Uterus (tissue), 4 donors: Measurements from ENCODE around the gene CIDEB. TPM values are rescaled to one million over a fixed set of nuclear protein-coding genes. Genes with fewer than 3 reads are reported as not detected.
"Not testable (repeated sequence)": the region's sequence is repeated elsewhere in the genome, so short reads cannot be mapped to it uniquely, and the experiment has no call there.

Experiments
- DNase-seq, 2 donors: peaks; one replicate each; pipeline ENCODE4 v3.0.0-alpha.2; 2019 to 2020
- H3K27ac ChIP-seq, 2 donors: fragments of 200-600 bp; sonication (generic); 1 replicate in 1 of 2; 2 replicates in 1 of 2; pipeline ENCODE4 v1.5.1; 2016 to 2018
- H3K27me3 ChIP-seq, 2 donors: fragments of 200-600 bp; sonication (generic); one replicate each; pipeline ENCODE4 v1.5.1; 2018 to 2019; ENCODE audit warnings: control low read depth in 1 of 2
- H3K36me3 ChIP-seq, 2 donors: fragments of 200-600 bp; sonication (generic); one replicate each; pipeline ENCODE4 v1.5.1; 2019; ENCODE audit warnings: control low read depth in 1 of 2
- H3K4me1 ChIP-seq, 2 donors: fragments of 200-600 bp; sonication (generic); one replicate each; pipeline ENCODE4 v1.5.1; 2018 to 2019; ENCODE audit warnings: control low read depth in 1 of 2
- H3K4me3 ChIP-seq, 2 donors: fragments of 200-600 bp; sonication (generic); 1 replicate in 1 of 2; 2 replicates in 1 of 2; pipeline ENCODE4 v1.5.1; 2018 to 2019; ENCODE audit warnings: mild to moderate bottlenecking in 1 of 2
- H3K9me3 ChIP-seq, 2 donors: fragments of 200-600 bp; sonication (generic); one replicate each; pipeline ENCODE4 v1.5.1; 2019; ENCODE audit warnings: control low read depth in 1 of 2
- CTCF ChIP-seq, 4 experiments: fragments of 200-600 bp in 2 of 4; fragments of 450-650 bp in 2 of 4; sonication (generic) in 2 of 4; IDR thresholded peaks; one replicate each; pipeline ENCODE4 v1.5.1; 2016 to 2019; ENCODE audit warnings: antibody characterized with exemption in 4 of 4, mild to moderate bottlenecking in 2 of 4, moderate library complexity in 1 of 4
- POLR2A ChIP-seq, 2 donors: fragments of 450-650 bp; IDR thresholded peaks; one replicate each; pipeline ENCODE4 v1.6.1; 2016; ENCODE audit warnings: antibody characterized with exemption in 2 of 2, mild to moderate bottlenecking in 1 of 2, moderate library complexity in 1 of 2
- intact Hi-C: fragments of 100-400 bp; cut with DNase I; formaldehyde crosslinking; loops from one replicate; pipeline ENCODE4 v1.15.1; 2023; ENCODE audit warnings: low total_unique reads
- total RNA-seq, 4 donors: library from RNA; depleted of rRNA in 3 of 4; stranded (reverse); fragments of >200 nt in 3 of 4; gene quantifications; one replicate each; pipeline versions ENCODE4 v1.1.0 to v1.2.4, GENCODE V29; 2014 to 2023
- donor health status: DM: yes; HTN: yes; CAD: no.

CIDEB gene
- total RNA-seq, 4 donors from 2014 or later = 1.3 to 25.5 (median 14.1) TPM

GRCh38 chr14:24331731-24332267 lies 24.0 kb upstream of the CIDEB start:
- TF ChIP-seq CTCF (IDR thresholded peaks at IDR 0.05) (no peak), POLR2A (IDR thresholded peaks at IDR 0.05) (no peak)
- Histone ChIP-seq H3K36me3 (no peaks in the 10 kb centered on the region), H3K4me3 (no peak overlapping the region), H3K27me3 (peaks cover 0 to 27% of the 10 kb centered on the region in 2 donors), H3K27ac (no peak overlapping the region), H3K4me1 (peaks cover 0 to 14% of the 10 kb centered on the region in 2 donors), H3K9me3 (no peaks in the 10 kb centered on the region)
- intact Hi-C loops = loop anchor here (10.0 kb wide), 1 partner anchor 103 kb away; no protein-coding TSS in a partner anchor
- no peak for DNase-seq

- Histone ChIP-seq H3K27ac (no peak overlapping the region), H3K4me1 (peaks cover 0 to 14% of the 10 kb centered on the region in 2 donors), H3K36me3 (no peaks in the 10 kb centered on the region), H3K4me3 (no peak overlapping the region), H3K27me3 (peaks cover 0 to 24% of the 10 kb centered on the region in 2 donors), H3K9me3 (no peaks in the 10 kb centered on the region)
- intact Hi-C loops = loop anchor here (10.0 kb wide), 1 partner anchor 104 kb away; no protein-coding TSS in a partner anchor
- TF ChIP-seq CTCF (IDR thresholded peaks at IDR 0.05) = no peak
- TF ChIP-seq POLR2A (IDR thresholded peaks at IDR 0.05) = no peak
- DNase-seq = no peak
Measured at GRCh38 chr14:24330973-24331674, 23.3 kb upstream of the CIDEB start.

GRCh38 chr14:24329736-24330135 lies 22.0 kb upstream of the CIDEB start:
- Histone ChIP-seq H3K4me1 (peaks cover 0 to 14% of the 10 kb centered on the region in 2 donors), H3K4me3 (no peak overlapping the region), H3K27me3 (peaks cover 0 to 16% of the 10 kb centered on the region in 2 donors), H3K36me3 (no peaks in the 10 kb centered on the region), H3K27ac (no peak overlapping the region), H3K9me3 (no peaks in the 10 kb centered on the region)
- intact Hi-C loops = loop anchor here (10.0 kb wide), 1 partner anchor 105 kb away; no protein-coding TSS in a partner anchor
- DNase-seq = no peak
- TF ChIP-seq POLR2A (IDR thresholded peaks at IDR 0.05) = no peak
- no peak for TF ChIP-seq CTCF (IDR thresholded peaks at IDR 0.05)

GRCh38 chr14:24329073-24329663 lies 21.4 kb upstream of the CIDEB start:
- DNase-seq = no peak
- peaks cover 0 to 10% of the 10 kb centered on the region in 2 donors for H3K27me3 ChIP-seq
- H3K4me3 ChIP-seq = no peak overlapping the region
- no peaks in the 10 kb centered on the region for H3K9me3 ChIP-seq
- TF ChIP-seq CTCF (IDR thresholded peaks at IDR 0.05) (no peak), POLR2A (IDR thresholded peaks at IDR 0.05) (no peak)
- H3K36me3 ChIP-seq = no peaks in the 10 kb centered on the region
- peaks cover 0 to 9% of the 10 kb centered on the region in 2 donors for H3K4me1 ChIP-seq
- intact Hi-C loops = no loop called here
- no peak overlapping the region for H3K27ac ChIP-seq

GRCh38 chr14:24327914-24328313 lies 20.1 kb upstream of the CIDEB start:
- H3K27me3 ChIP-seq, H3K4me3 ChIP-seq, H3K36me3 ChIP-seq, H3K9me3 ChIP-seq, H3K27ac ChIP-seq, intact Hi-C loops, H3K4me1 ChIP-seq: not testable (repeated sequence)
- peak; percentile 61 for DNase-seq
- TF ChIP-seq CTCF (IDR thresholded peaks at IDR 0.05) = peak; percentile 38 to 71 (median 66)
